ENCODE results near the gene UBTF. TPM values are rescaled to one million over a fixed set of nuclear protein-coding genes. Genes with fewer than 3 reads are reported as not detected.

UBTF gene
- total and polyA plus RNA-seq, 2 of the 4 experiments (the other 2 are of a cell fraction): 29.7 to 42.1 TPM

GRCh38 chr17:44262654-44263225 is 43.3 kb upstream of the UBTF start:
- Histone ChIP-seq H3K23ac (ENCODE audit: low read depth, low read length) (no peak overlapping the region), H3K9me3 (ENCODE audit: control insufficient read depth, insufficient read depth, low read length) (no peaks in the 10 kb centered on the region), H2BK20ac (ENCODE audit: low read depth, low read length) (no peak overlapping the region), H3K79me1 (ENCODE audit: low read depth in 1 of 2, low read length in 2 of 2) (no peaks in the 10 kb centered on the region), H3K18ac (ENCODE audit: low read depth, low read length) (no peak overlapping the region), H3K56ac (ENCODE audit: extremely low read depth, insufficient read depth, low read length) (no peak overlapping the region), H2AFZ (replicated peaks; ENCODE audit: low read length, poor library complexity) (peak overlapping the region; percentile 21), H2BK120ac (ENCODE audit: low read depth, low read length) (no peak overlapping the region), H3K4me2 (ENCODE audit: low read depth, low read length) (no peak overlapping the region), H3K4me3 (ENCODE audit: insufficient read depth, low read depth, low read length) (no peak overlapping the region), H3K9ac (ENCODE audit: low read depth, low read length) (no peak overlapping the region), H4K8ac (ENCODE audit: low read depth in 2 of 2, low read length in 2 of 2) (no peak overlapping the region), H4K91ac (ENCODE audit: insufficient read depth, low read depth, low read length) (no peak overlapping the region), H2BK15ac (ENCODE audit: low read depth, low read length) (no peak overlapping the region), H4K5ac (ENCODE audit: low read depth, low read length) (no peak overlapping the region), H2AK5ac (ENCODE audit: low read depth, low read length) (no peak overlapping the region), H3K4ac (ENCODE audit: low read depth, low read length) (no peak overlapping the region), H3K27me3 (ENCODE audit: control insufficient read depth, insufficient read depth, low read length) (peaks cover 53% of the 10 kb centered on the region), H3K14ac (replicated peaks; ENCODE audit: low read depth, low read length) (no peak overlapping the region), H4K20me1 (ENCODE audit: insufficient read depth, low read length) (no peaks in the 10 kb centered on the region), H3K36me3 (ENCODE audit: control insufficient read depth, insufficient read depth, low read length) (no peaks in the 10 kb centered on the region), H3K9me1 (ENCODE audit: insufficient read depth, low read length) (no peaks in the 10 kb centered on the region), H3K4me1 (ENCODE audit: control insufficient read depth, insufficient read depth, low read length) (no peaks in the 10 kb centered on the region), H2BK5ac (ENCODE audit: low read depth, low read length, poor library complexity, severe bottlenecking) (no peak overlapping the region), H3K27ac (ENCODE audit: insufficient read depth, low read length) (no peak overlapping the region), H2AK9ac (replicated peaks; ENCODE audit: low read depth, low read length, poor library complexity) (no peak overlapping the region)
- no peak for ATAC-seq (ENCODE audit: low read depth)
- ChIA-PET CTCF (no interaction called here), POLR2A (ENCODE audit: unreplicated experiment) (no interaction called here)
- TF ChIP-seq POLR2A (IDR thresholded peaks at IDR 0.05; ENCODE audit: low read depth, low read length): no peak
- TF ChIP-seq, protein P1, sequence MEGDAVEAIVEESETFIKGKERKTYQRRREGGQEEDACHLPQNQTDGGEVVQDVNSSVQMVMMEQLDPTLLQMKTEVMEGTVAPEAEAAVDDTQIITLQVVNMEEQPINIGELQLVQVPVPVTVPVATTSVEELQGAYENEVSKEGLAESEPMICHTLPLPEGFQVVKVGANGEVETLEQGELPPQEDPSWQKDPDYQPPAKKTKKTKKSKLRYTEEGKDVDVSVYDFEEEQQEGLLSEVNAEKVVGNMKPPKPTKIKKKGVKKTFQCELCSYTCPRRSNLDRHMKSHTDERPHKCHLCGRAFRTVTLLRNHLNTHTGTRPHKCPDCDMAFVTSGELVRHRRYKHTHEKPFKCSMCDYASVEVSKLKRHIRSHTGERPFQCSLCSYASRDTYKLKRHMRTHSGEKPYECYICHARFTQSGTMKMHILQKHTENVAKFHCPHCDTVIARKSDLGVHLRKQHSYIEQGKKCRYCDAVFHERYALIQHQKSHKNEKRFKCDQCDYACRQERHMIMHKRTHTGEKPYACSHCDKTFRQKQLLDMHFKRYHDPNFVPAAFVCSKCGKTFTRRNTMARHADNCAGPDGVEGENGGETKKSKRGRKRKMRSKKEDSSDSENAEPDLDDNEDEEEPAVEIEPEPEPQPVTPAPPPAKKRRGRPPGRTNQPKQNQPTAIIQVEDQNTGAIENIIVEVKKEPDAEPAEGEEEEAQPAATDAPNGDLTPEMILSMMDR (conservative IDR thresholded peaks at IDR 0.05; ENCODE audit: low read depth, low read length): no peak
- intact Hi-C loops (cut with micrococcal nuclease) (no loop called here), in situ Hi-C loops (cut with MboI; ENCODE audit: low sequenced_read_pairs) (no loop called here), dilution Hi-C loops (cut with HindIII; ENCODE audit: low sequenced_read_pairs, unreplicated experiment) (no loop called here)
- WGBS, 2 experiments (ENCODE audit: extremely low coverage in 2 of 2, insufficient read length in 1 of 2): 38% methylated on average over 5 of the region's 11 CpGs; no CpG with 5 or more reads in 1 of the 2 experiments
- no peak for DNase-seq
- BruUV-seq (replicated peaks): no TSS peak

Data from IMR-90 (cell line).